GM18498 (cell line): ENCODE data around the gene ANAPC2.
A peak's percentile ranks its signal among the peaks of the same experiment; 100 is the strongest.

Experiments used
- ATAC-seq: cut with Tn5 transposase; IDR thresholded peaks from one replicate; pipeline ENCODE4 v1.9.1; 2021; ENCODE audit warnings: mild to moderate bottlenecking, moderate library complexity; ENCODE audit not compliant: unreplicated experiment

Gene ANAPC2

GRCh38 chr9:137227054-137227852, 38.9 kb upstream of the ANAPC2 start, which contains the start of gene RNF224:
Gene RNF224 (plus strand): TSS chr9:137227502. CDS start chr9:137228336, 834 bp downstream.
- no peak for ATAC-seq

DNA sequence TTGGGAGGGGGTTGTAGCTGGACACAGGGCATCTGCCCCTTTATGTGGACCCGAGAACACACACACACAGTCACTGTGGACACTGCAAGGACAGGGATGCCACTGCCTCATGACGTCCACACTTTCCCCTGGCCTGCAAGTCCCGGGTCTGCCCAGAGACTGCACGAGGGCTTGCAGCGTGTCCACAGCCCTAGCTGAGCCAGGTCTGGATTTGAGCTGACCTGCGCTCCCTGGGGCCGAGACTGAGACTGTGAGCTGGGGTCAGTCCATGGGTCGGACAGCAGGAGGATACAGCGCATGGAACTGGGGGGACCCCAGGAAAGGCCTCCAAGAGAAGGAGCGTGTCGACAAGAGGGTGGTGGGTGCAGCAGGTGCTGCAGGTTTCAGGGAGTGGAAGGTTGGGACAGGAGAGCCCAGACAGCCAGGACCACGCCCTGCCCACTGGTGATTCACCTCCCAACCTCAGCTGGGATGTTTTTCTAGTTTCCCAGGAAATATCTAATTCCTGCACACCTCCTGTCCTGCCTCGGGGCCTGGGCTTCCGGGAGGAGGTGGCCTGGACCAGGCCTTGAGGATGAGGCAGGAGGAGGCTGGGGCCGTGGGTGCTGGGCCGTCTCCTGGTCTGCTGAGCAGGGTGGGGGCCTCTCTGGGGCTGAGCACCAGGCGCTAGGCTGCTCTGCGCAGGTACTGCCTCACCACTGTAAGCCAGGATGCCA, 38.1 kb upstream of the ANAPC2 start:
- no peak for ATAC-seq

DNA sequence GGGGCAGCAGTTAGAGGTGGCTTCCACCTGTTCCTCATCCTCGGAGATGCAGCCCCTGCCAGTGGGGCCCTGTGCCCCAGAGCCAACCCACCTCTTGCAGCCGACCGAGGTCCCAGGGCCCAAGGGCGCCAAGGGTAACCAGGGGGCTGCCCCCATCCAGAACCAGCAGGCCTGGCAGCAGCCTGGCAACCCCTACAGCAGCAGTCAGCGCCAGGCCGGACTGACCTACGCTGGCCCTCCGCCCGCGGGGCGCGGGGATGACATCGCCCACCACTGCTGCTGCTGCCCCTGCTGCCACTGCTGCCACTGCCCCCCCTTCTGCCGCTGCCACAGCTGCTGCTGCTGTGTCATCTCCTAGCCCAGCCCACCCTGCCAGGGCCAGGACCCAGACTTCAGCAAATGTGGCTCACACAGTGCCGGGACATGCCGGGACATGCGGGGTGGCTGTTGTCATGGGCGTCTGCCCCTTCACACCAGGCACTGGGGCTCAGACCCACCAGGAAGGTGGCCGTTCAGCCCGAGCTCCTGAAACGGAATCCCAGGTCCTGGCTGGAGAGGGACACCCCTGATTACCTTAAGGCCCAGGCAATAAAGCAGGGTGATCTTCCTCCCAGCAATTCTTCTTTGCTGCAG, 37.5 kb upstream of the ANAPC2 start:
- no peak for ATAC-seq

- ATAC-seq = no peak
These were observed 36.7 kb upstream of the ANAPC2 start, which contains the start of gene CYSRT1 for GRCh38 chr9:137224830-137225694. Gene CYSRT1 (plus strand): TSS chr9:137225174. CDS start chr9:137225622, 448 bp downstream.

DNA sequence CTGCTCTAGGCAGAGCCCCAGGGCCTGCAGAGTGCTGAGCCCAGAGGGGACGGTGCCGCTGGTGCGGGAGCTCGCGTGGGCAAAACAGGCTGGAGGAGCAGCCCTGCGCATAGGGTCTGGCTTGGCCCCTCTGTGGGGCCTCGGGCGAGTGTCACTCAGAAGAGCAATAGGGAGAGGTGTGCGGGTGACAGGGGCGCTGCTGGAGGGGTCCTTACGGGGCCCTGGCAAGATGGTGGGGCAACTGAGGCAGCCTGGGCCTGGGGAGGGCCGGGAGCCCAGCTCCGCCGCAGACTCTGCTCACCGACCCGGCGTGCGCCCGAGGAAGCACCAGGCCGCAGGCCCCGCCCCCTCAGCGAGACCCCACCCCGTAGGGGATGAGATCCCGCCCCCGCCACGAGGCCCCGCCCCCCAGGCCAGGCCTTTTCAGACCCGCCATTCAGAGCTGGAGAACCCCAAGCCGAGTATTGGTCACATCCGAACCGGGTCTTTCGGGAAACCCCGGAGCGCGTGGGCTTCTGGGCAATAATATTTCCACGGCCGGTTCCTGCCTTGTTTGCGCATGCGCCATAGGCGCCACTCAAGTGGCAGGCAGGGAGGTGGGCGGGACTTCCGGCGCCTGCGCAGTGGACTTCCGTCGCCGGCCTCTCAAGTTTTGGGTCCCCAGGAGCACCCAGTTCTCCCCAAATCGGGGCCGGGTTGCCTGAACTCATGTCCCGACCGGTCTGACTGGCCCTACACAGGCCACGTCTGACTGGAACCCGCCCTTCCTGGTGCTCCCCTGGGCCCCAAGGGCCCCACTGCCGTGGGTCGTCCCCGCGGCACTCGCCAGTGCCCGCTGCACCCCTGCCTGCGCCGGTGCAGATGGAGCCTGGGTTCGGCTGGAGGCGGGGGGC, 35.0 kb upstream of the ANAPC2 start:
- ATAC-seq = peak; percentile 79

DNA sequence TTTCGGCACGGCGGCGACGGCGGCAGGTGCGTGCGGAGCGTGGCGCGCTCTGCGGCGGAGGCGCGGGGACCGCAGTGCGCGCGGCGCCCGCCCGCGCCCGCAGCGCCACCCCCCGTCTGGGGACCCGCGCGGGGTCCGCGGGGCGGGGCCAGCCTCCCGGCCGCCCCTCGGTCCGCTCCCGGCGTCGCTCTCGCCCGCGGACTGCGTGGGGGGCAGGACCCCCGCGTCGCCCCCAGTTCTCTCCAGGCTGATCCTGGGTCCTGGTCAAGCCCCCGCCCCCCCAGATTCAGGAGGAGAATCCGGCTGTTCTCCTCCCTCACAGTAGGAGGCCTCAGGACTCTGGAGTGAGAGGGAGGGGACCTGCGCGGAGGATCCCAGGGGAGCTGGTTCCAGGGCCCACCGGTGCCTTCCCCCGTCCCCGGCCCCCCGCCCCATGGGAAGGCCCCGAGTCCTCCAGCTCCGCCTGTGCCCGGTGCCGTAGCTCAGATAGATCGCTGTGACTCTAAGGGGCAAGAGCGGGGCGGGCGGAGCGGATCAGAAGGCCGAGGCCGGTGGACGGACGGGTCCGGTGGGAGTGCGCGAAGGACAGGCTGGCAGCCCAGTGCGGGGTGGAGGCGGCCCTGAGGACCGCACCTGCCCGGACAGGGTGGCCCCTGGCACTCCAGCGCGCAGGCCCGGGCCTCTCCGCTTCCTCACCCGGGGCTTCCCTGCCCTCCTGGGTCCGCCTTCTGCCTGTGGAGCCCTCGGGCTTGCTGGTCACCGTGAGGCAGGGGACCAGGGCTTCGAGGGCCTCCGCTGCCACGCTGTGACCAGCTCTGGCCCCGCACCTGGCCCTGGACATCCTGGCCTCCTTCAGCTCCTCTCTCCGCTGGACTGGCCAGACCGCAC, 34.1 kb upstream of the ANAPC2 start, which contains the start of gene RNF208:
Gene RNF208 (minus strand): TSS at position 51 of the 888 bp plus-strand sequence. CDS start 1,028 bp downstream, outside the sequence.
- ATAC-seq = no peak

DNA sequence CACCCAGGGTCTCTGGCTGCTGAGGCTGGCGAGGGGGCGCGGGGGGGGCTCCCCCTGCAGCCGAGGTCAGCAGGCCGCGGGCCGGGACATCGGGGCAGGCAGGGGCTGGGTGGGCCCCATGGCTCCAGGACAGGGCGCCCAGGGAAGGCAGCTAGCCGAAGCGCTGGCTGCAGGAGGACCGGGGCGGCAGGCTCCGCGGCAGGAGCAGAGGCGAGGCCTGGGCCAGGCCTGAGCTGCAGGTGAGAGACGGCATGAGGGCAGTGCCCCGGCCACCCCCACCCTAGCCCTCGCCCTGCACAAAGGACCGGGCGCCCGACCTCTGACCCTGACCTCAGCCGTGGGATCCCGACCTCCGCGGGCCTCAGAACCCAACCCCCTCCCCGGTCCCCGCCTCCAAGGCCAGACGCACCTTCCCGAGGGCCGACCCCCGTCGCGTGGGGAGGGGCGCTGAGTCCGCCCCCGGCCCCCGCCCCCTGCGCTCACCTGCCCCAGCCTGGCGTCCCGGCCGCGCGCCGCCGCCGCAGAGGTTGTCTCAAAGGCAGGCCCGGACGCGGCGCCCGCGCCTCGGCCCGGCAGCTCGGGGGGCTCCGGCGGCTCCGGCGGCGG, 33.2 kb upstream of the ANAPC2 start:
- ATAC-seq = no peak

DNA sequence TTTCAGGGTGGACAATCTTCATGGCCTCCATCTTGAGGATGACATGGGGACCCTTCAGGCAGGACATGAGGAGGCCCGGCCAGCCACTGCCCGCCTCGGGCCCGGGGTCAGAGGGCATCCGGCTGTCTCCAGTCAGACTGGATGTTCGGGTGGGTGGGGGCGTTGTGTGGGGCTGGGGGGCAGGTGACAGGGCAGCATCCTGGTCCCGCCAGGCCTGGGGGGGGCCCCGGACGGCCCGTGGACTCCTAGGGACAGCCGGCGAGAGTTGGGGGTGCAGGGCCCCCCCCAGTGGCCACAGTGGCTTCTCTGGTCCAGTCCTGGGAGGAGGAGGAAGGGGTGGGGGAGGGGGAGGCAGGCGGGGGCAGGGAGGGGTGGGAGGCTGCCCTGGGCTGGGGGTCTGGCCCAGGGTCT, 32.7 kb upstream of the ANAPC2 start:
- no peak for ATAC-seq

DNA sequence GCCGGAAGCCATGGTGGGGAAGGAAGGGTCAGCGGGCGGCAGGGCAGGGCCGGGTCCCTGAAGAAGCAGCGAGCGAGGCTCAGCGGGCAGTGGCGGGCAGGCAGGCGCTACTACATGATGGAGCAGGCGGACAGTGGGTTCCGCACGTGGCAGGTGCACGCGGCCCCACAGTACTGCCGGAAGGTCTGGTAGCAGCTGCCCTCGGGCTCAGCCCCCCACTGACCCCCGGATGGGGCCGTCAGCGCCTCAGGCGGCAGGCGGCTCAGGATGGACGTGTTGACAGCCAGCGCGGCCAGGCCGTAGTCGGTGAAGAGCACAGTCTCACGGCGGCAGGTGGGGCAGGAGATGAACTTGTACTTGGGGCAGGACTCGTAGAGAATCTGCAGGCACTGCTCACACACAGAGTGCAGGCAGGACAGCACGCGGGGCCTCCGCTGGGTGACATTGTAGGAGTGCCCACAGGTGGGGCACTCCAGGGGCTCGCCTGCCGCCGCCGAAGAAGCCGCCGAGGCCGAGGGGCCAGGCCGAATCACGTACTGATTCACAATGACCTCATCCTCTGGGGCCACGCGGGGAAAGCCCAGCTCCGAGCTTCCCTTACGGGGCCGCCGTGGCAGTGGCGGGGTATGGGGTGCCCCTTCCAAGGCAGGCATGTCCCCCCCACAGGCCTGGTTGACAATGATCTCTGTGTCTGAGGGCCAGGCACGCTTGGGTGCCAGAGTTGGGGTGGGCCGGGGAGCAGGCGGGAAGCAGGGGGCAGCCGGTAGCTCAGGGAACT, 32.1 kb upstream of the ANAPC2 start:
- ATAC-seq = no peak

GRCh38 chr9:137219757-137220316, 31.5 kb upstream of the ANAPC2 start:
- ATAC-seq = no peak

DNA sequence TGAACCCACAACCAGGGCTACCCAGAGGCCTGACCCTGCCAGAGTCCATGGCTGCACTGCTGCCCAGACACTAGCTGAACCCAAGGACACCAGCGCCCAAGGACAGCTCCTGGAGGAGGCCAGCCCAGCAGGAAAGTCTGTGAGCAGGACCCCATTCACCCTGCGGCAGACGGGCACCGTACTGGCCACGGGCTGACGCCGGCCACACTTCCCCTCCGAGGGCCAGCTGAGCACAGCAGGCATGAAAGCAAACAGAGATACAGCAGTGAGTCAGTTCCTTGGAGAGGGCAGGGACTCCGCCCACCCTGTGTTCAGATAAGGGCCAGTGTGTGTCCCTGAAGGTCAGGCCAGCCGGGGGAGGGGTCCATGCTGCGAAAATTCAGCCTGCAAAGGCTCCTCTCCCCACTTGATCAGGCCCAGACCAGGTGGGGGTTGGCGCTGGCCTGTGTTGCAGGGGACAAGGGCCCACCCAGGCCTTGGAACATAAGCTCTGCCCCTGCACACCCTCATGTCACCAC, 30.5 kb upstream of the ANAPC2 start:
- no peak for ATAC-seq

DNA sequence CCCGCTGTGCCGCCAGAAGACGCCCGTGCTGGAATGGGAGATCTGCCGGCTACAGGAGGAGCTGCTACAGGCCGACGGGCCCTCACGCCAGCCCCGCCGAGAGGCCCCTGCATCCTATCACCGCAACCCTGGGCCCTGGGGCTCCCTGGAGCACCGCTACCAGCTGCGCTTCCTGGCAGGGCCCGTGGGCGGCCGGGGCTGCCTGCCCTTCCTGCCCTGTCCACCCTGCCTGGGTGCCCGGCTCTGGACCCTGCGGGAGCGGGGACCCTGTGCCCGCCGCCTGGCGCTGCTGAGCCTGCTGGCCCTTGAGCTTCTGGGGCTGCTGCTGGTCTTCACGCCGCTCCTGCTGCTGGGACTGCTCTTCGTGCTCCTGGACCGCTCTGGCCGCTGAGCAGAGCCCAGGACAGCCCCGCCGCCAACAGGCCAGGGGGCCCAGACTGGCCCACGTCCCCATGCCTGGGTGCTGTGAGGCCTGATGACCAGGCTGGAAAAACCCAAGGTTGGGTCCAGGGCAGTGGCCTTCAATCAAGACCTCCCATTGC, 29.9 kb upstream of the ANAPC2 start:
- no peak for ATAC-seq

DNA sequence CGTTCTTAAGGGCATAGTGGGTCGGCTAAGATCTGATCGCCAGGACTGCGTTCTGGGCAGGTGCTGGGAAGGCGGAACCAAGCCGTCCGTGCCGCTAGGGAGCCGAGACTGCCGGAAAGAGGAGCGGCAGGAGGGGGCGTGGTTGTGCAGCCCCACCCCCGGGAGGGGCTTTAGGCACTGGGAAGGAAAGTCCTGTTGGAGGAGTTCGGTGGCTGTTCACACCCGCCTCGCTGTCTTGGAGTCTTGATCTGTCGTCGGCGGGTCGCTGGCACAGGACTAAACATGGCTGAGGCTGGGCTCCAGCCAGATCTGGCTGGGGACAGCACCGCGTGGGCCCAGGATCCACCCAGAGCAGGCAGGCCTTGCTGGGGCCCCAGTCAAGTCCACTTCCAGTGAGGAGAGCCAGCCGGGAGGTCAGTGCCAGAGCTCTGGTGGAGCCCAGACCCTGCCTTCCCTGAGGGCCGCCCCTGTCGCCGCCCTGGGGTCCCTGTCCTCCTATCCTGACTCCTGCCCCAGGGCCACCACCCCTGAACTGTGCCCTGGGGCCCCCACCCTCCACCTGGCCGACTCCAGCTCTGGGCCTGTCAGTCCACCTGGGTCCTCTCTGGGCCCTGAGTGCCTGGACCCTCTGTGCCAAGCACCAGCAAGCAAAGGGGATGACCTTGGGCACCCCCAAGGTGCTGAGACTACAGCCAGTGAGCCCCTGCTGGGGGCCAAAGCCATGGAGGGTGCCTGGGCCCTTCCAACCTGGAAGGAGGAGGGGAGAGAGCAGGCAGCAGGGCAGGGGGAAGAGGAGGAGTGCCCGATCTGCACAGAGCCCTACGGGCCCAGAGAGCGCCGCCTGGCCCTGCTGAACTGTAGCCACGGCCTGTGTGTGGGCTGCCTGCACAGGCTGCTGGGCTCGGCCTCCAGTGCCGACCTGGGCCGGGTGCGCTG, 29.2 kb upstream of the ANAPC2 start:
- ATAC-seq = no peak

GRCh38 chr9:137216188-137216965, 28.0 kb upstream of the ANAPC2 start:
- ATAC-seq = no peak
